ENCODE data around the gene C1orf21. TPM values are rescaled to one million over a fixed set of nuclear protein-coding genes. Genes with fewer than 3 reads are reported as not detected.

Gene C1orf21
- total and polyA plus RNA-seq, 2 of the 4 experiments (the other 2 are of a cell fraction), result 6.4 to 9.9 TPM

DNA sequence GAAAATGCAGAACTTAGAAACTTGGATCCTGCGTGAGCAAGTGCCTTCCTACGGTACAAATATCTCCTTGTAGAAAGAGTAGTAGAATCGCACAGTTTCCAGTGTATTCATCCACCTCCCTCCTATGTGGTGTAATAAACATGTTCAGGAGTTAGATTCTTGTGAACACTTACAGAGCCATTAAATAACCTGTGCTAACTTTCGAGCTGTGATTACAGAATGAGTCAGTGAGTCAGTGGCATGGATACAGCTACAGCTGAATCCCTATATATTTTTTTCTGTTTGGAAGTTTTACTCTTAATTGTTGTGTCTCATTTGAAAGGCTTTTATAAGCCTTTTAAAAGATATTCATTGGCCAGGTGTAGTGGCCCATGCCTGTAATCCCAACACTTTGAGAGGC lies 219.1 kb downstream of the C1orf21 start:
- H4K91ac ChIP-seq (ENCODE audit: insufficient read depth, low read depth, low read length), result no peak overlapping the region
- intact Hi-C loops (cut with micrococcal nuclease) (no loop called here), dilution Hi-C loops (cut with HindIII; ENCODE audit: low sequenced_read_pairs, unreplicated experiment) (no loop called here), in situ Hi-C loops (cut with MboI; ENCODE audit: low sequenced_read_pairs) (no loop called here)
- CTCF ChIA-PET, result no interaction called here
- H3K4me1 ChIP-seq (ENCODE audit: control insufficient read depth, insufficient read depth, low read length), result peaks cover 3% of the 10 kb centered on the region; the same call in 1 of the 2 replicates
- no peak overlapping the region for H3K4ac ChIP-seq (ENCODE audit: low read depth, low read length)
- H3K56ac ChIP-seq (ENCODE audit: extremely low read depth, insufficient read depth, low read length), result no peak overlapping the region
- no peaks in the 10 kb centered on the region for H3K36me3 ChIP-seq (ENCODE audit: control insufficient read depth, insufficient read depth, low read length)
- no peak overlapping the region for H2BK20ac ChIP-seq (ENCODE audit: low read depth, low read length)
- no peak overlapping the region for H3K23ac ChIP-seq (ENCODE audit: low read depth, low read length)
- H2BK5ac ChIP-seq (ENCODE audit: low read depth, low read length, poor library complexity, severe bottlenecking), result no peak overlapping the region
- H2BK120ac ChIP-seq (ENCODE audit: low read depth, low read length), result no peak overlapping the region
- no TSS peak for BruUV-seq (replicated peaks)
- no peak overlapping the region for H2AK9ac ChIP-seq (replicated peaks; ENCODE audit: low read depth, low read length, poor library complexity)
- H2AK5ac ChIP-seq (ENCODE audit: low read depth, low read length), result no peak overlapping the region
- H3K27ac ChIP-seq (ENCODE audit: insufficient read depth, low read length), result no peak overlapping the region
- H3K79me1 ChIP-seq (ENCODE audit: low read depth in 1 of 2, low read length in 2 of 2), result no peaks in the 10 kb centered on the region; a peak in 1 of 4 replicates
- peak; percentile 44; the same call in 1 of the 2 replicates for ATAC-seq (ENCODE audit: low read depth)
- no peak overlapping the region for H3K18ac ChIP-seq (ENCODE audit: low read depth, low read length)
- H2AFZ ChIP-seq (replicated peaks; ENCODE audit: low read length, poor library complexity), result no peak overlapping the region
- H4K5ac ChIP-seq (ENCODE audit: low read depth, low read length), result no peak overlapping the region
- WGBS, 2 experiments (ENCODE audit: extremely low coverage in 2 of 2, insufficient read length in 1 of 2), result no CpG with 5 or more reads among the region's 4 CpGs
- H3K4me3 ChIP-seq (ENCODE audit: insufficient read depth, low read depth, low read length), result no peak overlapping the region
- no peaks in the 10 kb centered on the region for H3K27me3 ChIP-seq (ENCODE audit: control insufficient read depth, insufficient read depth, low read length)
- no peak overlapping the region for H4K8ac ChIP-seq (ENCODE audit: low read depth in 2 of 2, low read length in 2 of 2)
- no peaks in the 10 kb centered on the region for H3K9me3 ChIP-seq (ENCODE audit: control insufficient read depth, insufficient read depth, low read length)
- H3K14ac ChIP-seq (replicated peaks; ENCODE audit: low read depth, low read length), result no peak overlapping the region
- no peaks in the 10 kb centered on the region for H4K20me1 ChIP-seq (ENCODE audit: insufficient read depth, low read length)
- no peak overlapping the region for H2BK15ac ChIP-seq (ENCODE audit: low read depth, low read length)
- POLR2A ChIA-PET (ENCODE audit: unreplicated experiment), result no interaction called here
- TF ChIP-seq MAZ (IDR thresholded peaks at IDR 0.05; ENCODE audit: borderline replicate concordance, low read depth, low read length) (no peak), RCOR1 (IDR thresholded peaks at IDR 0.05; ENCODE audit: insufficient replicate concordance, low read length) (no peak), RFX5 (IDR thresholded peaks at IDR 0.05; ENCODE audit: low read depth, low read length) (no peak), CEBPB (IDR thresholded peaks at IDR 0.05; ENCODE audit: low read depth, low read length) (no peak), MXI1 (IDR thresholded peaks at IDR 0.05; ENCODE audit: borderline replicate concordance, low read depth, low read length) (no peak), POLR2A (IDR thresholded peaks at IDR 0.05; ENCODE audit: low read depth, low read length) (no peak), FOS (IDR thresholded peaks at IDR 0.05; ENCODE audit: low read depth, low read length) (no peak), MAFK (IDR thresholded peaks at IDR 0.05; ENCODE audit: low read depth, low read length) (no peak), CTCF (conservative IDR thresholded peaks at IDR 0.05; ENCODE audit: low read depth, low read length) (no peak), BHLHE40 (IDR thresholded peaks at IDR 0.05; ENCODE audit: low read depth, low read length) (no peak)
- TF ChIP-seq, protein P1, sequence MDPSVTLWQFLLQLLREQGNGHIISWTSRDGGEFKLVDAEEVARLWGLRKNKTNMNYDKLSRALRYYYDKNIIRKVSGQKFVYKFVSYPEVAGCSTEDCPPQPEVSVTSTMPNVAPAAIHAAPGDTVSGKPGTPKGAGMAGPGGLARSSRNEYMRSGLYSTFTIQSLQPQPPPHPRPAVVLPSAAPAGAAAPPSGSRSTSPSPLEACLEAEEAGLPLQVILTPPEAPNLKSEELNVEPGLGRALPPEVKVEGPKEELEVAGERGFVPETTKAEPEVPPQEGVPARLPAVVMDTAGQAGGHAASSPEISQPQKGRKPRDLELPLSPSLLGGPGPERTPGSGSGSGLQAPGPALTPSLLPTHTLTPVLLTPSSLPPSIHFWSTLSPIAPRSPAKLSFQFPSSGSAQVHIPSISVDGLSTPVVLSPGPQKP (IDR thresholded peaks at IDR 0.05; ENCODE audit: borderline replicate concordance, low read depth, low read length), result no peak
- TF ChIP-seq, protein P2, sequence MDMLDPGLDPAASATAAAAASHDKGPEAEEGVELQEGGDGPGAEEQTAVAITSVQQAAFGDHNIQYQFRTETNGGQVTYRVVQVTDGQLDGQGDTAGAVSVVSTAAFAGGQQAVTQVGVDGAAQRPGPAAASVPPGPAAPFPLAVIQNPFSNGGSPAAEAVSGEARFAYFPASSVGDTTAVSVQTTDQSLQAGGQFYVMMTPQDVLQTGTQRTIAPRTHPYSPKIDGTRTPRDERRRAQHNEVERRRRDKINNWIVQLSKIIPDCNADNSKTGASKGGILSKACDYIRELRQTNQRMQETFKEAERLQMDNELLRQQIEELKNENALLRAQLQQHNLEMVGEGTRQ (IDR thresholded peaks at IDR 0.05; ENCODE audit: low read depth, low read length), result no peak
- DNase-seq, result peak; percentile 59
- no peaks in the 10 kb centered on the region for H3K9me1 ChIP-seq (ENCODE audit: insufficient read depth, low read length)
- H3K4me2 ChIP-seq (ENCODE audit: low read depth, low read length), result no peak overlapping the region
- H3K9ac ChIP-seq (ENCODE audit: low read depth, low read length), result no peak overlapping the region
